Body of pancreas (tissue), 4 donors: ENCODE data around the gene SCN3A. TPM values are rescaled to one million over a fixed set of nuclear protein-coding genes. Genes with fewer than 3 reads are reported as not detected.

Experiments
- ATAC-seq: fragments of 150-250 bp; one replicate; pipeline ENCODE4 v1.9.1; 2016
- DNase-seq, 4 donors: peaks; one replicate each; pipeline ENCODE4 v3.0.0-alpha.2; 2019
- H3K27ac ChIP-seq, 4 donors: fragments of 200-600 bp; sonication (generic); 1 replicate in 3 of 4; 2 replicates in 1 of 4; pipeline versions ENCODE4 v1.5.1 to v1.6.1; 2016 to 2019; ENCODE audit warnings: mild to moderate bottlenecking in 1 of 4, mixed read lengths in 1 of 4, moderate library complexity in 1 of 4
- H3K27me3 ChIP-seq, 2 donors: fragments of 200-600 bp; sonication (generic); one replicate each; pipeline ENCODE4 v1.6.0; 2016; ENCODE audit warnings: mild to moderate bottlenecking in 1 of 2
- H3K36me3 ChIP-seq, 2 donors: fragments of 200-600 bp; sonication (generic); replicated peaks in 1 of 2; 2 replicates each; pipeline ENCODE4 v1.5.1; 2016; ENCODE audit warnings: low read depth in 2 of 2; ENCODE audit not compliant: insufficient read depth in 1 of 2
- H3K4me1 ChIP-seq: fragments of 200-600 bp; sonication (generic); one replicate; pipeline ENCODE4 v1.6.0; 2016
- H3K4me3 ChIP-seq, 2 donors: fragments of 200-600 bp; sonication (generic); 1 replicate in 1 of 2; 2 replicates in 1 of 2; pipeline ENCODE4 v1.5.1; 2016 to 2019
- H3K9me3 ChIP-seq, 3 donors: fragments of 200-600 bp; sonication (generic); 1 replicate in 2 of 3; 2 replicates in 1 of 3; pipeline ENCODE4 v1.5.1; 2016
- CTCF ChIP-seq, 7 experiments: fragments of 450-650 bp in 4 of 7; fragments of 200-600 bp in 3 of 7; sonication (generic) in 3 of 7; IDR thresholded peaks; one replicate each; pipeline ENCODE4 v1.5.1; 2016 to 2019; ENCODE audit warnings: antibody characterized with exemption in 7 of 7
- POLR2A ChIP-seq, 3 donors: fragments of 450-650 bp; IDR thresholded peaks; one replicate each; pipeline ENCODE4 v1.6.1; 2016; ENCODE audit warnings: antibody characterized with exemption in 3 of 3, mild to moderate bottlenecking in 2 of 3
- WGBS, 2 donors: methylation state at CpG; one replicate each; pipeline ENCODE4 v1.1.5; 2017; 5-methylcytosine and 5-hydroxymethylcytosine counted together
- intact Hi-C: fragments of 100-400 bp; cut with DNase I; formaldehyde crosslinking; loops from one replicate; pipeline ENCODE4 v1.15.1; 2023
- total RNA-seq, 2 donors: library from RNA; depleted of rRNA; stranded (reverse); fragments of >200 nt; gene quantifications; one replicate each; pipeline ENCODE4 v1.1.0, GENCODE V29; 2016

Gene SCN3A
- under 1 TPM; 0.33 to 0.52 TPM for total RNA-seq

GRCh38 chr2:165203689-165204559 is at the start of gene SCN3A:
SCN3A (minus strand) TSS chr2:165204050; CDS start chr2:165176394, 27,656 bp downstream.
- peak; percentile 27 to 53 (median 35) for DNase-seq
- Histone ChIP-seq H3K9me3 (no peaks in the 10 kb centered on the region), H3K27me3 (no peaks in the 10 kb centered on the region), H3K4me3 (no peak within 1 kb of the TSS), H3K36me3 (no peaks in the 10 kb centered on the region), H3K4me1 (no peaks in the 10 kb centered on the region), H3K27ac (no peak within 1 kb of the TSS)
- intact Hi-C loops: no loop called here
- peak in 6 of 7 experiments; percentile 48 to 72 (median 60) for TF ChIP-seq CTCF (IDR thresholded peaks at IDR 0.05)
- no peak for TF ChIP-seq POLR2A (IDR thresholded peaks at IDR 0.05)
- peak; percentile 58 for ATAC-seq
- 19 to 23% methylated on average over 8 of the region's 8 CpGs for WGBS, 2 donors

- ATAC-seq: no peak
Measured at GRCh38 chr2:165253178-165253577, 49.3 kb upstream of the SCN3A start.

GRCh38 chr2:165251366-165251765 is 47.5 kb upstream of the SCN3A start:
- Histone ChIP-seq H3K9me3 (no peaks in the 10 kb centered on the region), H3K36me3 (no peaks in the 10 kb centered on the region), H3K4me3 (no peak overlapping the region), H3K27ac (no peak overlapping the region), H3K4me1 (no peaks in the 10 kb centered on the region), H3K27me3 (no peaks in the 10 kb centered on the region)
- no peak for TF ChIP-seq CTCF (IDR thresholded peaks at IDR 0.05)
- TF ChIP-seq POLR2A (IDR thresholded peaks at IDR 0.05): no peak
- no peak for ATAC-seq
- DNase-seq: no peak
- WGBS, 2 donors: 65 to 81% methylated on average over 4 of the region's 4 CpGs
- intact Hi-C loops: no loop called here

More at GRCh38 chr2:165253178-165253577, 49.3 kb upstream of the SCN3A start:
- no peaks in the 10 kb centered on the region for H3K36me3 ChIP-seq
- intact Hi-C loops: no loop called here
- H3K4me1 ChIP-seq: no peaks in the 10 kb centered on the region
- no peak for DNase-seq
- H3K27me3 ChIP-seq: no peaks in the 10 kb centered on the region
- H3K9me3 ChIP-seq: no peaks in the 10 kb centered on the region
- H3K27ac ChIP-seq: no peak overlapping the region
- TF ChIP-seq POLR2A (IDR thresholded peaks at IDR 0.05): no peak
- TF ChIP-seq CTCF (IDR thresholded peaks at IDR 0.05): no peak
- no peak overlapping the region for H3K4me3 ChIP-seq

- no peak for TF ChIP-seq POLR2A (IDR thresholded peaks at IDR 0.05)
- no peak for TF ChIP-seq CTCF (IDR thresholded peaks at IDR 0.05)
- 50% methylated on average over 2 of the region's 2 CpGs for whole genome bisulfite sequencing, 2 donors
- no peaks in the 10 kb centered on the region for H3K4me1 ChIP-seq
- no peak overlapping the region for H3K4me3 ChIP-seq
- H3K9me3 ChIP-seq: no peaks in the 10 kb centered on the region
- no peak for DNase-seq
- no peaks in the 10 kb centered on the region for H3K27me3 ChIP-seq
- no peaks in the 10 kb centered on the region for H3K36me3 ChIP-seq
- no peak for ATAC-seq
- intact Hi-C loops: no loop called here
- no peak overlapping the region for H3K27ac ChIP-seq
Measured at GRCh38 chr2:165248238-165248637, 44.4 kb upstream of the SCN3A start.
